GM12878 (cell line): ENCODE results near the gene TSEN54. TPM values are rescaled to one million over a fixed set of nuclear protein-coding genes. Genes with fewer than 3 reads are reported as not detected.
A peak's percentile ranks its signal among the peaks of the same experiment; 100 is the strongest.

Experiments
- ATAC-seq: fragments of 200-7000 bp; cut with Tn5 transposase; 3 replicates; pipeline ENCODE4 v1.9.1; 2020; ENCODE audit warnings: mild to moderate bottlenecking, moderate library complexity
- BruUV-seq: library from RNA; stranded (reverse); fragments of 400-500 nt; replicated peaks from 2 replicates; lab custom pipeline; 2021; lab: Mats Ljungman, UMichigan
- CTCF ChIA-PET: fragments of 300-600 bp; sonication (Branson Sonifier 250); formaldehyde crosslinking; extraction: SDS; loops from one replicate; lab custom pipeline; 2021; ENCODE audit warnings: inconsistent platforms; lab: Yijun Ruan, JAX
- POLR2A ChIA-PET: fragments of 350-600 bp; formaldehyde crosslinking; extraction: SDS; loops from one replicate; lab custom pipeline; 2021; ENCODE audit warnings: inconsistent platforms; lab: Charles Lee
- RAD21 ChIA-PET: fragments of 300-600 bp; sonication (Branson Sonifier 250); formaldehyde crosslinking; loops from one replicate; lab custom pipeline; 2023; ENCODE audit warnings: antibody characterized with exemption; ENCODE audit not compliant: unreplicated experiment; lab: Charles Lee
- SMC1A ChIA-PET: fragments of 300-600 bp; sonication (Branson Sonifier 250); formaldehyde crosslinking; loops from one replicate; lab custom pipeline; 2023; ENCODE audit not compliant: unreplicated experiment, uncharacterized antibody; lab: Charles Lee
- DNase-seq: peaks from one replicate; pipeline ENCODE4 v3.0.0-alpha.2; 2011; ENCODE audit warnings: low read depth, low spot score
- FAIRE-seq: peaks from 3 replicates; lab custom pipeline; 2011; peaks lifted over from hg19 to GRCh38; lab: Jason Lieb, UNC
- H2AFZ ChIP-seq: 2 replicates; pipeline ENCODE4 v1.6.0; 2011; ENCODE audit warnings: low read depth, low read length, control low read depth; ENCODE audit not compliant: control insufficient read depth
- H3K27ac ChIP-seq: 2 replicates; pipeline ENCODE4 v1.5.1; 2011; ENCODE audit warnings: control low read depth; ENCODE audit not compliant: control insufficient read depth, insufficient read depth
- H3K27me3 ChIP-seq, 2 experiments: replicated peaks in 1 of 2; 2 replicates each; pipeline versions ENCODE4 v1.6.0 to v1.6.1; 2011; ENCODE audit warnings: low read length in 1 of 2; ENCODE audit not compliant: control insufficient read depth in 2 of 2, insufficient read depth in 2 of 2
- H3K36me3 ChIP-seq, 2 experiments: 2 replicates each; pipeline ENCODE4 v1.5.1; 2011; ENCODE audit warnings: low read length in 1 of 2; ENCODE audit not compliant: control insufficient read depth in 2 of 2, insufficient read depth in 2 of 2
- H3K4me1 ChIP-seq: 2 replicates; pipeline ENCODE4 v1.6.1; 2011; ENCODE audit warnings: mild to moderate bottlenecking, low read length, moderate library complexity, mixed read lengths; ENCODE audit not compliant: control insufficient read depth, insufficient read depth
- H3K4me2 ChIP-seq: 2 replicates; pipeline ENCODE4 v1.6.0; 2011; ENCODE audit warnings: control low read depth; ENCODE audit not compliant: control insufficient read depth, insufficient read depth
- H3K4me3 ChIP-seq: fragments of 200-600 bp; sonication (generic); 2 replicates; pipeline ENCODE4 v1.5.1; 2016
- H3K79me2 ChIP-seq: 2 replicates; pipeline ENCODE4 v1.6.0; 2011; ENCODE audit warnings: low read length; ENCODE audit not compliant: control insufficient read depth, insufficient read depth
- H3K9ac ChIP-seq: 2 replicates; pipeline ENCODE4 v1.8.0; 2011; ENCODE audit warnings: low read length, control low read depth, mixed read lengths; ENCODE audit not compliant: control insufficient read depth, insufficient read depth
- H3K9me3 ChIP-seq: replicated peaks from 3 replicates; pipeline ENCODE4 v1.5.1; 2011; ENCODE audit warnings: mild to moderate bottlenecking, low read length; ENCODE audit not compliant: control insufficient read depth, insufficient read depth
- H4K20me1 ChIP-seq: 2 replicates; pipeline ENCODE4 v1.6.0; 2011; ENCODE audit not compliant: control insufficient read depth, insufficient read depth
- CEBPB ChIP-seq, 2 experiments: fragments of 150-350 bp in 1 of 2; IDR thresholded peaks; 2 replicates each; pipeline ENCODE4 v1.6.1; 2012 to 2014; ENCODE audit warnings: low read depth in 2 of 2, low read length in 2 of 2, borderline replicate concordance in 1 of 2, inconsistent platforms in 1 of 2
- HDAC2 ChIP-seq: fragments of 200-600 bp; sonication (generic); IDR thresholded peaks from 2 replicates; pipeline ENCODE4 v1.6.1; 2017
- IKZF1 ChIP-seq: fragments of 450-650 bp; conservative IDR thresholded peaks from 2 replicates; pipeline ENCODE4 v1.6.1; 2017; ENCODE audit warnings: antibody characterized with exemption, mild to moderate bottlenecking
- NRF1 ChIP-seq: conservative IDR thresholded peaks from 2 replicates; pipeline ENCODE4 v1.6.1; 2011; ENCODE audit warnings: mild to moderate bottlenecking, low read depth, low read length, improper control_type of control experiment
- PML ChIP-seq: IDR thresholded peaks from 2 replicates; pipeline ENCODE4 v1.6.1; 2012; ENCODE audit warnings: low read length, inconsistent platforms
- SMAD1 ChIP-seq: fragments of 450-650 bp; IDR thresholded peaks from 2 replicates; pipeline ENCODE4 v1.6.1; 2018; ENCODE audit warnings: mild to moderate bottlenecking, low read depth; ENCODE audit not compliant: partially characterized antibody
- SUZ12 ChIP-seq: fragments of 200-600 bp; sonication (generic); IDR thresholded peaks from one replicate; pipeline ENCODE4 v1.6.1; 2018; ENCODE audit warnings: antibody characterized with exemption, mild to moderate bottlenecking; ENCODE audit not compliant: unreplicated experiment
- ZNF207 ChIP-seq: fragments of 450-650 bp; IDR thresholded peaks from 2 replicates; pipeline ENCODE4 v1.6.1; 2014; ENCODE audit warnings: antibody characterized with exemption, mild to moderate bottlenecking, borderline replicate concordance
- ZNF384 ChIP-seq: IDR thresholded peaks from 2 replicates; pipeline ENCODE4 v1.6.1; 2012; ENCODE audit warnings: low read depth, mild to moderate bottlenecking, low read length, improper control_type of control experiment, borderline replicate concordance
- WGBS: methylation state at CpG from one replicate; pipeline ENCODE4 v1.1.6; 2016; ENCODE audit warnings: low lambda C conversion rate; ENCODE audit not compliant: insufficient replicate concordance, insufficient coverage; ENCODE audit errors: missing lambda C conversion rate; 5-methylcytosine and 5-hydroxymethylcytosine counted together
- in situ Hi-C: fragments of 300-500 bp; cut with MboI; formaldehyde crosslinking; loops from 9 replicates; pipeline ENCODE4 v1.14.3; 2018; ENCODE audit warnings: mixed read lengths
- intact Hi-C: fragments of 100-400 bp; cut with micrococcal nuclease; formaldehyde crosslinking; loops from one replicate; pipeline ENCODE4 v1.14.2; 2022; ENCODE audit not compliant: unreplicated experiment
- polyA plus RNA-seq, 11 experiments: library from polyadenylated mRNA; depleted of rRNA in 4 of 11; unstranded in 6 of 11; stranded (reverse) in 5 of 11; fragments of >200 nt; fragmentation: Nextera tagmentation in 4 of 11; fragmentation: Illumina TruSeq in 1 of 11; extraction: Ambion mirVana in 4 of 11; extraction: Trizol in 1 of 11; gene quantifications; 1 replicate in 1 of 11; 2 replicates in 10 of 11; pipeline versions ENCODE4 v1.2.1 to v1.2.3, GENCODE V29; 2011 to 2016; ENCODE audit warnings: inconsistent platforms in 2 of 11, missing spikeins in 2 of 11, low read depth in 1 of 11
- total RNA-seq, 4 experiments: library from RNA; depleted of rRNA in 3 of 4; stranded (reverse); fragments of >200 nt in 3 of 4; fragmentation: Illumina TruSeq in 1 of 4; extraction: Trizol in 1 of 4; gene quantifications; 2 replicates each; pipeline versions ENCODE4 v1.2.1 to v1.2.3, GENCODE V29; 2013 to 2021
- TF ChIP-seq, protein P1 (sequence below): IDR thresholded peaks from 2 replicates; pipeline ENCODE4 v1.6.1; 2012; ENCODE audit warnings: mild to moderate bottlenecking, low read depth, low read length
- TF ChIP-seq, protein P2 (sequence below): fragments of 150-350 bp; IDR thresholded peaks from 2 replicates; pipeline ENCODE4 v1.6.1; 2014; ENCODE audit warnings: mild to moderate bottlenecking, low read depth, low read length
- TF ChIP-seq, protein P3 (sequence below), 3 experiments: IDR thresholded peaks in 2 of 3; conservative IDR thresholded peaks in 1 of 3; 2 replicates each; pipeline ENCODE4 v1.5.1; 2011; ENCODE audit warnings: low read depth in 3 of 3, low read length in 3 of 3, mild to moderate bottlenecking in 3 of 3, control low read depth in 2 of 3, moderate library complexity in 2 of 3, inconsistent platforms in 1 of 3, mixed read lengths in 1 of 3; ENCODE audit not compliant: control insufficient read depth in 2 of 3, insufficient read depth in 1 of 3; ENCODE audit errors: extremely low read depth in 1 of 3

TSEN54 gene
- total and polyA plus RNA-seq, 10 of the 15 experiments (the other 5 are each of a cell fraction or from before 2014, with no cell fraction given), result 7.1 to 48.0 (median 41.1) TPM

DNA sequence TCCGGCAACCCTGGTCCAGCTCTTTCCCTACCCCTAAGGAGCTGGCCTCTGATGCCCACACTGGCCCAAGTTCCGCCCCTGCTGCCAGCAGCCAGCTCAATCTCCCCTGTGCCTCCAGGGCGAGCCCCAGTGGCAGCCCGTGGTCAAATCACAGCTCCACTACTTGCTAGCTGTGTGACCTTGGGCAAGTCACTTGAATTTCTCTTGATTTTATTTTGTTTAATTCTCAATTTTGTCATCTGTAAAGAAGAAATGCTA, 11.2 kb upstream of the TSEN54 start:
- Histone ChIP-seq H3K4me1 (no peaks in the 10 kb centered on the region), H3K27me3 (no peaks in the 10 kb centered on the region), H2AFZ (no peak overlapping the region), H3K36me3 (no peaks in the 10 kb centered on the region; a peak in 1 of 4 replicates), H4K20me1 (no peaks in the 10 kb centered on the region), H3K4me2 (no peak overlapping the region), H3K9ac (no peak overlapping the region), H3K4me3 (no peak overlapping the region), H3K79me2 (no peaks in the 10 kb centered on the region), H3K9me3 (no peaks in the 10 kb centered on the region), H3K27ac (no peak overlapping the region)
- ChIA-PET CTCF (interaction anchor here (0.7 to 1.5 kb wide), 4 partner anchors 11 to 96 kb away, joined by 3 to 6 read pairs (median 4); partner anchors contain the start of gene TSEN54), POLR2A (no interaction called here), RAD21 (no interaction called here), SMC1A (interaction anchor here (1.4 kb wide), 1 partner anchor 76 kb away, joined by 5 read pairs; no protein-coding TSS in a partner anchor)
- no TSS peak for BruUV-seq
- in situ Hi-C loops (no loop called here), intact Hi-C loops (no loop called here)
- DNase-seq (no peak), ATAC-seq (peak; percentile 32; the same call in 1 of the 3 replicates), FAIRE-seq (no peak)
- WGBS, result 70% methylated on average over 4 of the region's 4 CpGs
- TF ChIP-seq SUZ12, result no peak
- TF ChIP-seq NRF1, result no peak
- TF ChIP-seq, protein P1, sequence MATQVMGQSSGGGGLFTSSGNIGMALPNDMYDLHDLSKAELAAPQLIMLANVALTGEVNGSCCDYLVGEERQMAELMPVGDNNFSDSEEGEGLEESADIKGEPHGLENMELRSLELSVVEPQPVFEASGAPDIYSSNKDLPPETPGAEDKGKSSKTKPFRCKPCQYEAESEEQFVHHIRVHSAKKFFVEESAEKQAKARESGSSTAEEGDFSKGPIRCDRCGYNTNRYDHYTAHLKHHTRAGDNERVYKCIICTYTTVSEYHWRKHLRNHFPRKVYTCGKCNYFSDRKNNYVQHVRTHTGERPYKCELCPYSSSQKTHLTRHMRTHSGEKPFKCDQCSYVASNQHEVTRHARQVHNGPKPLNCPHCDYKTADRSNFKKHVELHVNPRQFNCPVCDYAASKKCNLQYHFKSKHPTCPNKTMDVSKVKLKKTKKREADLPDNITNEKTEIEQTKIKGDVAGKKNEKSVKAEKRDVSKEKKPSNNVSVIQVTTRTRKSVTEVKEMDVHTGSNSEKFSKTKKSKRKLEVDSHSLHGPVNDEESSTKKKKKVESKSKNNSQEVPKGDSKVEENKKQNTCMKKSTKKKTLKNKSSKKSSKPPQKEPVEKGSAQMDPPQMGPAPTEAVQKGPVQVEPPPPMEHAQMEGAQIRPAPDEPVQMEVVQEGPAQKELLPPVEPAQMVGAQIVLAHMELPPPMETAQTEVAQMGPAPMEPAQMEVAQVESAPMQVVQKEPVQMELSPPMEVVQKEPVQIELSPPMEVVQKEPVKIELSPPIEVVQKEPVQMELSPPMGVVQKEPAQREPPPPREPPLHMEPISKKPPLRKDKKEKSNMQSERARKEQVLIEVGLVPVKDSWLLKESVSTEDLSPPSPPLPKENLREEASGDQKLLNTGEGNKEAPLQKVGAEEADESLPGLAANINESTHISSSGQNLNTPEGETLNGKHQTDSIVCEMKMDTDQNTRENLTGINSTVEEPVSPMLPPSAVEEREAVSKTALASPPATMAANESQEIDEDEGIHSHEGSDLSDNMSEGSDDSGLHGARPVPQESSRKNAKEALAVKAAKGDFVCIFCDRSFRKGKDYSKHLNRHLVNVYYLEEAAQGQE, result no peak
- TF ChIP-seq SMAD1, result no peak
- no peak for TF ChIP-seq PML
- TF ChIP-seq HDAC2, result no peak
- TF ChIP-seq, protein P2, sequence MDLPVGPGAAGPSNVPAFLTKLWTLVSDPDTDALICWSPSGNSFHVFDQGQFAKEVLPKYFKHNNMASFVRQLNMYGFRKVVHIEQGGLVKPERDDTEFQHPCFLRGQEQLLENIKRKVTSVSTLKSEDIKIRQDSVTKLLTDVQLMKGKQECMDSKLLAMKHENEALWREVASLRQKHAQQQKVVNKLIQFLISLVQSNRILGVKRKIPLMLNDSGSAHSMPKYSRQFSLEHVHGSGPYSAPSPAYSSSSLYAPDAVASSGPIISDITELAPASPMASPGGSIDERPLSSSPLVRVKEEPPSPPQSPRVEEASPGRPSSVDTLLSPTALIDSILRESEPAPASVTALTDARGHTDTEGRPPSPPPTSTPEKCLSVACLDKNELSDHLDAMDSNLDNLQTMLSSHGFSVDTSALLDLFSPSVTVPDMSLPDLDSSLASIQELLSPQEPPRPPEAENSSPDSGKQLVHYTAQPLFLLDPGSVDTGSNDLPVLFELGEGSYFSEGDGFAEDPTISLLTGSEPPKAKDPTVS, result no peak
- TF ChIP-seq ZNF384, result no peak
- no peak for TF ChIP-seq ZNF207
- no peak for TF ChIP-seq CEBPB (IDR thresholded peaks at IDR 0.05; ENCODE audit: borderline replicate concordance in 1 of 2, low read depth in 2 of 2, low read length in 2 of 2)
- TF ChIP-seq, protein P3, sequence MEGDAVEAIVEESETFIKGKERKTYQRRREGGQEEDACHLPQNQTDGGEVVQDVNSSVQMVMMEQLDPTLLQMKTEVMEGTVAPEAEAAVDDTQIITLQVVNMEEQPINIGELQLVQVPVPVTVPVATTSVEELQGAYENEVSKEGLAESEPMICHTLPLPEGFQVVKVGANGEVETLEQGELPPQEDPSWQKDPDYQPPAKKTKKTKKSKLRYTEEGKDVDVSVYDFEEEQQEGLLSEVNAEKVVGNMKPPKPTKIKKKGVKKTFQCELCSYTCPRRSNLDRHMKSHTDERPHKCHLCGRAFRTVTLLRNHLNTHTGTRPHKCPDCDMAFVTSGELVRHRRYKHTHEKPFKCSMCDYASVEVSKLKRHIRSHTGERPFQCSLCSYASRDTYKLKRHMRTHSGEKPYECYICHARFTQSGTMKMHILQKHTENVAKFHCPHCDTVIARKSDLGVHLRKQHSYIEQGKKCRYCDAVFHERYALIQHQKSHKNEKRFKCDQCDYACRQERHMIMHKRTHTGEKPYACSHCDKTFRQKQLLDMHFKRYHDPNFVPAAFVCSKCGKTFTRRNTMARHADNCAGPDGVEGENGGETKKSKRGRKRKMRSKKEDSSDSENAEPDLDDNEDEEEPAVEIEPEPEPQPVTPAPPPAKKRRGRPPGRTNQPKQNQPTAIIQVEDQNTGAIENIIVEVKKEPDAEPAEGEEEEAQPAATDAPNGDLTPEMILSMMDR (IDR thresholded peaks at IDR 0.05 in 2 of 3, conservative IDR thresholded peaks at IDR 0.05 in 1 of 3; ENCODE audit: control insufficient read depth in 2 of 3, extremely low read depth in 1 of 3, insufficient read depth in 1 of 3, low read depth in 3 of 3, low read length in 3 of 3), result no peak
- no peak for TF ChIP-seq IKZF1
